ENCODE data around the gene MAJIN.

The MAJIN gene

GRCh38 chr11:64915376-64915887 lies 56.5 kb downstream of the MAJIN start:
- TF ChIP-seq TAF1 (IDR thresholded peaks at IDR 0.05; ENCODE audit: low read depth) (no peak), EP300 (IDR thresholded peaks at IDR 0.05; ENCODE audit: borderline replicate concordance) (no peak)

- TF ChIP-seq TAF1 (IDR thresholded peaks at IDR 0.05; ENCODE audit: low read depth) (no peak), CEBPB (IDR thresholded peaks at IDR 0.05) (no peak), RAD21 (IDR thresholded peaks at IDR 0.05; ENCODE audit: low read depth) (no peak), CREB1 (IDR thresholded peaks at IDR 0.05; ENCODE audit: low read depth) (no peak), TCF12 (IDR thresholded peaks at IDR 0.05; ENCODE audit: low read depth) (no peak), EGR1 (IDR thresholded peaks at IDR 0.05) (no peak), YY1 (IDR thresholded peaks at IDR 0.05; ENCODE audit: low read depth) (no peak), REST (IDR thresholded peaks at IDR 0.05; ENCODE audit: low read depth) (no peak), MAX (IDR thresholded peaks at IDR 0.05) (no peak), EP300 (IDR thresholded peaks at IDR 0.05; ENCODE audit: borderline replicate concordance) (no peak)
These were observed 57.8 kb downstream of the MAJIN start for GRCh38 chr11:64914123-64914522.

- no peak for TF ChIP-seq TCF12 (IDR thresholded peaks at IDR 0.05; ENCODE audit: low read depth)
- TF ChIP-seq NFIC (IDR thresholded peaks at IDR 0.05): no peak
- no peak for TF ChIP-seq FOXM1 (IDR thresholded peaks at IDR 0.05; ENCODE audit: borderline replicate concordance, low read depth)
- TF ChIP-seq TAF1 (IDR thresholded peaks at IDR 0.05; ENCODE audit: low read depth): no peak
- TF ChIP-seq CEBPB (IDR thresholded peaks at IDR 0.05): no peak
- TF ChIP-seq YY1 (IDR thresholded peaks at IDR 0.05; ENCODE audit: low read depth): no peak
- TF ChIP-seq REST (IDR thresholded peaks at IDR 0.05; ENCODE audit: low read depth): no peak
- no peak for TF ChIP-seq EP300 (IDR thresholded peaks at IDR 0.05; ENCODE audit: borderline replicate concordance)
- TF ChIP-seq EGR1 (IDR thresholded peaks at IDR 0.05): no peak
These were observed 58.7 kb downstream of the MAJIN start for GRCh38 chr11:64913171-64913727.

GRCh38 chr11:64911689-64912088 lies 60.2 kb downstream of the MAJIN start:
- TF ChIP-seq REST (IDR thresholded peaks at IDR 0.05; ENCODE audit: low read depth) (no peak), FOXM1 (IDR thresholded peaks at IDR 0.05; ENCODE audit: borderline replicate concordance, low read depth) (no peak), ZBTB7A (IDR thresholded peaks at IDR 0.05; ENCODE audit: low read depth) (no peak), USF1 (IDR thresholded peaks at IDR 0.05) (no peak), CEBPB (IDR thresholded peaks at IDR 0.05) (no peak), MAX (IDR thresholded peaks at IDR 0.05) (no peak), NFIC (IDR thresholded peaks at IDR 0.05) (no peak), YY1 (IDR thresholded peaks at IDR 0.05; ENCODE audit: low read depth) (no peak), RAD21 (IDR thresholded peaks at IDR 0.05; ENCODE audit: low read depth) (no peak), TAF1 (IDR thresholded peaks at IDR 0.05; ENCODE audit: low read depth) (no peak), TEAD4 (IDR thresholded peaks at IDR 0.05) (no peak), EP300 (IDR thresholded peaks at IDR 0.05; ENCODE audit: borderline replicate concordance) (no peak), EGR1 (IDR thresholded peaks at IDR 0.05) (no peak), TCF12 (IDR thresholded peaks at IDR 0.05; ENCODE audit: low read depth) (no peak), CREB1 (IDR thresholded peaks at IDR 0.05; ENCODE audit: low read depth) (no peak)

- no peak for TF ChIP-seq RAD21 (IDR thresholded peaks at IDR 0.05; ENCODE audit: low read depth)
- no peak for TF ChIP-seq YY1 (IDR thresholded peaks at IDR 0.05; ENCODE audit: low read depth)
These were observed 60.8 kb downstream of the MAJIN start for GRCh38 chr11:64911142-64911541.

All from Ishikawa (cell line).